K562 (cell line): ENCODE results near the gene BTBD2. TPM values are rescaled to one million over a fixed set of nuclear protein-coding genes. Genes with fewer than 3 reads are reported as not detected.

Experiments
- E2F6 ChIP-seq, 2 experiments: IDR thresholded peaks; 2 replicates each; pipeline ENCODE4 v1.6.1; 2011; ENCODE audit warnings: borderline replicate concordance in 1 of 2, control low read depth in 1 of 2, low read depth in 1 of 2, low read length in 1 of 2, mild to moderate bottlenecking in 1 of 2, mixed read lengths in 1 of 2, moderate library complexity in 1 of 2; ENCODE audit not compliant: insufficient read depth in 1 of 2, insufficient read length in 1 of 2, poor library complexity in 1 of 2, severe bottlenecking in 1 of 2; ENCODE audit errors: extremely low read depth in 1 of 2
- ESRRB ChIP-seq: fragments of 250-450 bp; sonication (Bioruptor Pico); IDR thresholded peaks from 2 replicates; pipeline ENCODE4 v1.5.0; 2020; ENCODE audit warnings: mild to moderate bottlenecking, moderate library complexity, borderline replicate concordance
- FOXO4 ChIP-seq: fragments of 450-650 bp; formaldehyde crosslinking; IDR thresholded peaks from 2 replicates; pipeline ENCODE4 v1.4.0; 2020; ENCODE audit warnings: mild to moderate bottlenecking, moderate library complexity
- GTF3C2 ChIP-seq: IDR thresholded peaks from 3 replicates; pipeline ENCODE4 v1.6.1; 2011; ENCODE audit warnings: borderline replicate concordance, mild to moderate bottlenecking, moderate library complexity; ENCODE audit not compliant: insufficient read length; ENCODE audit errors: extremely low read depth
- KLF16 ChIP-seq: IDR thresholded peaks from 2 replicates; pipeline ENCODE4 v1.6.1; 2016; ENCODE audit warnings: antibody characterized with exemption
- MBD1 ChIP-seq: fragments of 250-450 bp; sonication (Bioruptor Pico); IDR thresholded peaks from 2 replicates; pipeline ENCODE4 v1.8.0; 2022; ENCODE audit warnings: inconsistent platforms
- NFE2L1 ChIP-seq: fragments of 450-650 bp; IDR thresholded peaks from 2 replicates; pipeline ENCODE4 v1.6.1; 2016; ENCODE audit warnings: missing genetic modification characterization, low read depth, mild to moderate bottlenecking, missing compliant biosample characterization, moderate library complexity, borderline replicate concordance
- NONO ChIP-seq, 2 experiments: fragments of 200-400 bp in 1 of 2; fragments of 450-650 bp in 1 of 2; formaldehyde crosslinking in 1 of 2; IDR thresholded peaks; 2 replicates each; pipeline ENCODE4 v1.6.1; 2017; ENCODE audit warnings: low read depth in 2 of 2, mild to moderate bottlenecking in 2 of 2, moderate library complexity in 2 of 2, low read length in 1 of 2
- POU5F1 ChIP-seq: fragments of 150-350 bp; IDR thresholded peaks from 2 replicates; pipeline ENCODE4 v1.6.1; 2014; ENCODE audit warnings: borderline replicate concordance, low read length, low read depth, mild to moderate bottlenecking; ENCODE audit not compliant: partially characterized antibody
- RNF2 ChIP-seq: sonication (generic); IDR thresholded peaks from 2 replicates; pipeline ENCODE4 v1.6.1; 2016
- TFAM ChIP-seq: fragments of 250-450 bp; sonication (Bioruptor Pico); conservative IDR thresholded peaks from 2 replicates; pipeline ENCODE4 v1.5.0; 2021; ENCODE audit warnings: mild to moderate bottlenecking, moderate library complexity
- THRA ChIP-seq: fragments of 450-650 bp; IDR thresholded peaks from 2 replicates; pipeline ENCODE4 v1.6.1; 2017; ENCODE audit warnings: mild to moderate bottlenecking, moderate library complexity
- TOE1 ChIP-seq, 2 experiments: fragments of 450-650 bp in 1 of 2; sonication (generic) in 1 of 2; formaldehyde crosslinking in 1 of 2; IDR thresholded peaks; 2 replicates each; pipeline versions ENCODE4 v1.7.1 to v1.8.0; 2016 to 2022; ENCODE audit warnings: borderline replicate concordance in 2 of 2, mild to moderate bottlenecking in 2 of 2, antibody characterized with exemption in 1 of 2, inconsistent platforms in 1 of 2, low read depth in 1 of 2, missing genetic modification reagents in 1 of 2, moderate library complexity in 1 of 2
- VEZF1 ChIP-seq: fragments of 200-800 bp; sonication (Bioruptor generic); IDR thresholded peaks from 2 replicates; pipeline ENCODE4 v1.6.1; 2017; ENCODE audit warnings: missing genetic modification characterization, missing compliant biosample characterization
- polyA plus RNA-seq, 8 experiments: library from polyadenylated mRNA; depleted of rRNA in 4 of 8; stranded (reverse) in 5 of 8; unstranded in 3 of 8; fragments of >200 nt; fragmentation: Nextera tagmentation in 2 of 8; fragmentation: Illumina TruSeq in 1 of 8; extraction: Ambion mirVana in 2 of 8; extraction: Trizol in 1 of 8; gene quantifications; 2 replicates each; pipeline versions ENCODE4 v1.2.1 to v1.2.3, GENCODE V29; 2011 to 2014; ENCODE audit warnings: inconsistent platforms in 1 of 8, missing spikeins in 1 of 8
- total RNA-seq, 7 experiments: library from RNA; depleted of rRNA in 6 of 7; stranded (reverse); fragments of >200 nt in 6 of 7; fragmentation: Illumina TruSeq in 2 of 7; extraction: Trizol in 2 of 7; gene quantifications; 2 replicates each; pipeline versions ENCODE4 v1.2.1 to v1.2.3, GENCODE V29; 2011 to 2021; ENCODE audit warnings: low replicate concordance in 1 of 7

The BTBD2 gene
- total and polyA plus RNA-seq, 9 of the 15 experiments (the other 6 are each of a cell fraction or from before 2014, with no cell fraction given) = 0.10 to 15.6 (median 6.9) TPM

- TF ChIP-seq TOE1 (IDR thresholded peaks at IDR 0.05; ENCODE audit: borderline replicate concordance) (no peak), TOE1 (CRISPR knock-in tag; IDR thresholded peaks at IDR 0.05; ENCODE audit: borderline replicate concordance, low read depth) (no peak), NONO (IDR thresholded peaks at IDR 0.05; ENCODE audit: low read depth in 2 of 2, low read length in 1 of 2) (no peak), ESRRB (CRISPR knock-in tag) (no peak), FOXO4 (no peak), MBD1 (no peak), KLF16 (no peak), NFE2L1 (tag) (no peak), GTF3C2 (no peak), THRA (no peak), RNF2 (peak; percentile 64; the same call in 1 of the 2 replicates), TFAM (CRISPR knock-in tag) (no peak), POU5F1 (no peak), VEZF1 (CRISPR knock-in tag) (peak; percentile 92), E2F6 (IDR thresholded peaks at IDR 0.05; ENCODE audit: borderline replicate concordance in 1 of 2, extremely low read depth in 1 of 2, insufficient read depth in 1 of 2, insufficient read length in 1 of 2, low read depth in 1 of 2, low read length in 1 of 2, poor library complexity in 1 of 2, severe bottlenecking in 1 of 2) (peak; percentile 41 to 61)
These were observed 26.4 kb upstream of the BTBD2 start (continued) for GRCh38 chr19:2041683-2042484.
